HUES6 (cell line): ENCODE data around the gene URI1.

Experiments used
- H3K27ac ChIP-seq: 2 replicates; pipeline ENCODE4 v1.7.0; 2013; ENCODE audit warnings: low read depth, mild to moderate bottlenecking, low read length, inconsistent platforms
- H3K27me3 ChIP-seq: 2 replicates; pipeline ENCODE4 v1.6.1; 2013; ENCODE audit warnings: low read length; ENCODE audit not compliant: control insufficient read depth, insufficient read depth
- H3K36me3 ChIP-seq: 2 replicates; pipeline ENCODE4 v1.6.1; 2013; ENCODE audit warnings: low read length; ENCODE audit not compliant: control insufficient read depth, insufficient read depth
- H3K4me1 ChIP-seq: 2 replicates; pipeline ENCODE4 v1.6.1; 2013; ENCODE audit warnings: low read length; ENCODE audit not compliant: control insufficient read depth, insufficient read depth
- H3K4me3 ChIP-seq: 2 replicates; pipeline ENCODE4 v1.5.1; 2013; ENCODE audit warnings: low read depth, low read length
- H3K9ac ChIP-seq: one replicate; pipeline ENCODE4 v1.6.1; 2013; ENCODE audit warnings: mild to moderate bottlenecking, low read length
- H3K9me3 ChIP-seq: 2 replicates; pipeline ENCODE4 v1.6.1; 2013; ENCODE audit warnings: low read depth, low read length; ENCODE audit not compliant: control insufficient read depth, insufficient read depth

URI1 gene

DNA sequence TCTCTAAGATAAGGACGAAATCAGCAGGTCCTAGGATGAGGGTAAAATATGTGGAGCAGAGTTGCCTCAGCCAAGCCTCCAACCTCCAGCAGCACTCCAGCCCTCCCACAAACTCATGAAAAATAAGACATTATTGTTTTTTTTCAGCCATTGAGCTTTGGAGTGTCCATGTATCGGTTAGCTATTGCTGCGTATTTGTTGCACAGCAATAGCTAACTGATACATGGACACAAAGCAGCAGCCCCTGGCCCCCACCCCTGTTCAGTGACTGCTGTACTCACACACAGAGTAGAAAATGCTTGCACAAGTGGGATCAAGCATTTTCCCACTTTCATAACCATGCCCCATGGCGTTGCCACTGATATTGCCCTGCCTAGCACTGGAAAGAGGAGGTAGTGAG lies 19.1 kb upstream of the URI1 start:
- Histone ChIP-seq H3K4me3 (no peak overlapping the region), H3K27ac (no peak overlapping the region), H3K27me3 (no peaks in the 10 kb centered on the region), H3K4me1 (peaks cover 2% of the 10 kb centered on the region), H3K36me3 (no peaks in the 10 kb centered on the region), H3K9me3 (no peaks in the 10 kb centered on the region), H3K9ac (no peak overlapping the region)

DNA sequence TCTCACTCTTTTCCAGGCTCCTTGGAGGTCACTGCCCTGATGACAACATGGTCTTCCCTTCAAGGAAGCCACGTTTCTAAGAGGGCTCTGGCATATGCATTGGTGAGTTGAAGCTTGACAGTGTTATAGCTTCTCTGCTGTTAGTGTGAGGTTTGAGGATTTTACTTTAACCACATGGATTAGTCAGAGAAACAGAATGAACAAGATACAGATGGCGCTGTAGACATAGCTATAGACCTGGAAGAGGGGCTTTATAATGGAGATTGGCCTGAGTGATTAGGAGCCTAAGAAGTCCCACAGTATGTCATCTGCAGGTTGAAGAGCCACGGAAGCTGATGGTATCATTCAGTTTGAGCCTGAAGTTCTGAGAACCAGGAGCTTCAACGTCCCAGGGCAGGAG lies 18.4 kb upstream of the URI1 start:
- H3K27me3 ChIP-seq = no peaks in the 10 kb centered on the region
- H3K27ac ChIP-seq = no peak overlapping the region
- no peak overlapping the region for H3K4me3 ChIP-seq
- no peaks in the 10 kb centered on the region for H3K9me3 ChIP-seq
- no peaks in the 10 kb centered on the region for H3K36me3 ChIP-seq
- peaks cover 8% of the 10 kb centered on the region for H3K4me1 ChIP-seq
- H3K9ac ChIP-seq = no peak overlapping the region

DNA sequence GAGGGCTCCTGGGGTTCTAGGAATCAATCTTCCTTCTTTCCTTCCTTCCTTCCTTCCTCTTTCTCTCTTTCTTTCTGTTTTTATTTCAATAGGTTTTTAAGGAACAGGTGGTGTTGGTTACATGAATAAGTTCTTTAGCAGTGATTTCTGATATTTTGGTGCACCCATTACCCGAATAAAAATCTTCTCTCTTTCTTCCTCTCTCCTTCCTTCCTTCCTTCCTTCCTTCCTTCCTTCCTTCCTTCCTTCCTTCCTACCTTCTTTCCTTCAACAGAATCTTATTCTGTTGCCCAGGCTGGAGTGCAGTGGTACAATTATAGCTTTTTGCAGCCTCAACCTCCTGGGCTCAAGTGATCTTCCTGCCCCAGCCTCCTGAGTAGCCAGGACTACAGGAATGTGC lies 16.0 kb upstream of the URI1 start:
- no peak overlapping the region for H3K9ac ChIP-seq
- peaks cover 8% of the 10 kb centered on the region for H3K4me1 ChIP-seq
- H3K4me3 ChIP-seq = no peak overlapping the region

DNA sequence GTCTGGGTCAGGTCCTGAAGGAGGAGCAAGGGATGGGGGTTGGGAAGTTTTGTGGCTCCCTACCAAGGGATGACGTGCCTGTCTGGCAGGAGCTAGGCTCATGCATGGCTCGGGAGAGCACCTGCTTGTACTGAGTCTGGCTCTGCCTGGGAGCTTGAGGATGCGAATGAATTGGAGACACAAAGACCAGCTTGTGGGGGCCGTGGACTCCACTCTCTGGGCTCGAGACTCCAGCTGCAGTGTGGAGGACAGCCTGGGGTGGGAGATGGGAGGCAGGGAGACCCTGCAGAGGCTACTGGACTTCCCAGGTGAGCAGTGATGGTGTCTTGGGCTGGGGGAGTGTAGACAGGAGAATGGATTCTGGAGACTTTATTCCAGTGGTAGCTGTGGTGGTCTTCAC lies 15.2 kb upstream of the URI1 start:
- Histone ChIP-seq H3K9me3 (no peaks in the 10 kb centered on the region), H3K27me3 (no peaks in the 10 kb centered on the region; the same call in 1 of the 2 replicates), H3K27ac (no peak overlapping the region), H3K4me3 (no peak overlapping the region), H3K4me1 (peaks cover 8% of the 10 kb centered on the region), H3K36me3 (no peaks in the 10 kb centered on the region), H3K9ac (no peak overlapping the region)

More for the DNA sequence above, 16.0 kb upstream of the URI1 start:
- H3K27ac ChIP-seq = no peak overlapping the region
- H3K27me3 ChIP-seq = no peaks in the 10 kb centered on the region
- no peaks in the 10 kb centered on the region for H3K36me3 ChIP-seq
- no peaks in the 10 kb centered on the region for H3K9me3 ChIP-seq

DNA sequence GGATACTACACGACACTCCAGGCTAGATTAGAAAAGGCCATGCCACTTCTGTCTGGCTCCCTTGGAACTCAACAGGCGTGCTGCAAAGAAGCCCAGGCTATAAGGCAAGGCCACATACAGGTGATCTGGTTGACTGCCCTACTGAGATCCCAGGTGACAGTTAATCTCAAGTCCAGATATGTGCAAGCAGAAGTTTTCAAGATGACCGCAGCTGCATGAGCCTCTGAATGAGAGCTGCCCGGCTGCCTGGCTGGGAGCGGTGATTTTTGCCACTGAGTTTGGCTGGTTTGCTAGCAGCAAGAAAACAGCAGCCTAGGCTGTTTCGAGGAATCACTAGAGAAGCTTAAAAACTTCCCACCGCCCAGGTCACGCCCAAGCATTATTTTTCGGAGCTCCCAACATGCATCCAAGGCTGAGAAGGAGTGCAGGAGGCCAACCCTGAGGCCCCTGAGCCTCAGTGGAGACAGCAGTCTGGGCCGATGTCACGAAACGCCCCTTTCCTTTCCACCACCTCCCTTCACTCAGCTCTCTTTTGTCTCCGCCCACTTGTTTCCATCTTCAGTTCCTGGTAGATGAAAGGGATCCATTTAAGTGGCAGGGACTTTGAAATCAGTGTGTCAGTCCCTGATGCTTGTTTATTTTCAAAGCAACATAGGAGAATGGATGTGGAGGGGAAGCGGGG lies 14.0 kb upstream of the URI1 start:
- Histone ChIP-seq H3K4me3 (no peak overlapping the region), H3K36me3 (no peaks in the 10 kb centered on the region), H3K4me1 (peaks cover 8% of the 10 kb centered on the region), H3K9me3 (no peaks in the 10 kb centered on the region), H3K9ac (peak overlapping the region; percentile 27), H3K27ac (no peak overlapping the region), H3K27me3 (no peaks in the 10 kb centered on the region; the same call in 1 of the 2 replicates)

DNA sequence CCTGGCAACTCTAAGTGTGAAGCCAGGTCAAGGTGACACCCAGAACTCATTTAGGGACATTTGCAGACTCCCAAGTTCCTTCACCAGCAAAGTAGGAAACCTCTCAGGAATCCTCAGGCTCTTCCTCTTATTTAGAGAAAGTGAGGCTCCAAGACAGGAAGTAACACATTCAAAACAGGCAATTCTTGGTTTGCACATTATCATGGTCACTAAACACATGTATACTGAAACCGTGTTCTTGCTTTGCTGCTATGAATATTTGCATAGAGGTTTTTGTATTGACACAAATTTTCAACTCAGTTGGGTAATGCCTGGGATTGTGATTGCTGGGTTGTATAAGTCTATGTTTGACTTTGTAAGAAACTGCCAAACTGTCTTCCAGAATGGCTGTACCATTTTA lies 13.2 kb upstream of the URI1 start:
- Histone ChIP-seq H3K4me1 (peaks cover 8% of the 10 kb centered on the region), H3K27me3 (no peaks in the 10 kb centered on the region; the same call in 1 of the 2 replicates), H3K9me3 (no peaks in the 10 kb centered on the region), H3K36me3 (no peaks in the 10 kb centered on the region), H3K9ac (no peak overlapping the region), H3K27ac (no peak overlapping the region), H3K4me3 (no peak overlapping the region)

DNA sequence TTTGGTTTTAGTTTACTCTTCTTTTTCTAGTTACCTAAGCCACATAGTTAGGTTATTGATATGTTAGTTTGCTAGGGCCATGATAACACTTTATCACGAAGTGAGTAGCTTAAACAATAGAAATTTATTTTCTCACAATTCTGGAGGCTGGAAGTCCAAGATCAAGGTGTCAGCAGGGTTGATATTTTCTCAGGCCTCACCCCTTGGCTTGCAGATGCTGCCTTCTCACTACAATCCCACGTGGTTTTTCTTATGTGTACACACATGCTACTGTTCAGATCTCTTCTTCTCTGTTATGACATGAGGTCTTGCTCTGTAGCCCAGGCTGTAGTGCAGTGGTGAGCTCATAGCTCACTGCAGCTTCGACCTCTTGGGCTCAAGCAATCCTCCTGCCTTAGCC lies 7.8 kb upstream of the URI1 start:
- H3K27ac ChIP-seq = no peak overlapping the region
- no peak overlapping the region for H3K4me3 ChIP-seq
- H3K4me1 ChIP-seq = no peaks in the 10 kb centered on the region

DNA sequence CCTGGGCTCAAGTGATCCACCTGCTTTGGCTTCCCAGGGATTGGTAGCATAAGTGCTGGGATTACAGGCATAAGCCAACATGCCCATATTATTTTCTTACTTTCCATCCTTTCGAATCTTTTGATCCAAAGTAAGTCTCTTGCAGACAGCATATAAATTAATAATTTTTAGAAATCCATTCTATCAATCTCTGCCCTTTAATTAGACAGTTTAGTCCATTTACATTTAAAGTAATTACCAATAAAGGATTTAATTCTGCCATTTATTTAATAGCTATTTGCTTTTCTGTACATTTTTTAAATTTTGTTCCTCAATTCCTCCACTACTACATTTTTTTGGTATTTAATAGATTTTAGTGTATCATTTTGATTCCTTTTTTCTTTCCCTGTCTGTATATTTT lies 7.3 kb upstream of the URI1 start:
- Histone ChIP-seq H3K4me3 (no peak overlapping the region), H3K9me3 (peaks cover 24% of the 10 kb centered on the region; the same call in 1 of the 2 replicates), H3K36me3 (no peaks in the 10 kb centered on the region), H3K27me3 (peaks cover 2% of the 10 kb centered on the region; the same call in 1 of the 2 replicates), H3K27ac (no peak overlapping the region), H3K4me1 (no peaks in the 10 kb centered on the region), H3K9ac (no peak overlapping the region)

More for the DNA sequence above, 7.8 kb upstream of the URI1 start:
- Histone ChIP-seq H3K27me3 (no peaks in the 10 kb centered on the region; the same call in 1 of the 2 replicates), H3K36me3 (no peaks in the 10 kb centered on the region), H3K9ac (no peak overlapping the region), H3K9me3 (peaks cover 24% of the 10 kb centered on the region; the same call in 1 of the 2 replicates)

DNA sequence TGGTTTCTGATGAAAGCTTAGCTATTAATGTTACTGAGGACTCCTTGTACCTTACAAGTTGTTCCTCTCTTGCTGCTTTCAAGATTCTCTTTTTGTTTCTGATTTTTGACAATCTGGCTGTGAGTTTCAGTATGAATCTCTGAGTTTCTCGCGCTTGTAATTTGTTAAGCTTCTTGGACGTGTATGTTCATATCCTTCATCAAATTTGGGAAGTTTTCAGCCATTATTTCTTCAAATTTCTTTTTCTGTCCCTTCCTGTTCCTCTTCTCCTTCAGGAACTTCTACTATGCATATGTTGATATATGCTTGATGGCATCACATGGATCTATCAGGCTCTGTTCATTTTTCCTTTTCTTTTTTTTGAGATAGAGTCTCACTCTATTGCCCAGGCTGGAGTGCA lies 5.6 kb upstream of the URI1 start:
- no peak overlapping the region for H3K4me3 ChIP-seq
- H3K27ac ChIP-seq = no peak overlapping the region
- peaks cover 24% of the 10 kb centered on the region; the same call in 1 of the 2 replicates for H3K9me3 ChIP-seq
- peaks cover 15% of the 10 kb centered on the region for H3K27me3 ChIP-seq
- H3K9ac ChIP-seq = no peak overlapping the region
- H3K36me3 ChIP-seq = no peaks in the 10 kb centered on the region
- H3K4me1 ChIP-seq = no peaks in the 10 kb centered on the region

DNA sequence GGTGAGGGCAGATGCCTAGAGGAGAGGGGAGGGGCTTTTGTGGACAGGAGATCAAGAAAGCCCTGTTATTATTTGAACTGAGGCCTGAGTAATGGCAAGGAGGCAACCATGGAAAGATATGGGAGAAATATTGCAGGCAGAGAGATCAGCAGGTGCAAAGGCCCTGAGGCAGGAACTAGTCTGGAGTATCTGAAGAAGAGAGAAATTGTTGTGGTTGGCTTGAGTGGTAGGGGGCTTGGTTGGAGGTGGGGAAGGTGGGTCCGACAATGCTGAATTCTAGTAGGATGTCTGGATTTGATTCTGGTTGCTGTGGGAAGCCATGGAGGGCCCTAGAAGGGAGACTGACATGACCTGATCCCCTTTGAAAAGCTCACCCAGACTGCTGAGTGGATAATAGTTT lies 2.4 kb upstream of the URI1 start:
- H3K36me3 ChIP-seq = no peaks in the 10 kb centered on the region
- H3K4me1 ChIP-seq = no peaks in the 10 kb centered on the region
- H3K27me3 ChIP-seq = peaks cover 16% of the 10 kb centered on the region
- H3K9ac ChIP-seq = no peak overlapping the region
- H3K9me3 ChIP-seq = peaks cover 18% of the 10 kb centered on the region; the same call in 1 of the 2 replicates
- H3K27ac ChIP-seq = no peak overlapping the region
- no peak overlapping the region for H3K4me3 ChIP-seq

DNA sequence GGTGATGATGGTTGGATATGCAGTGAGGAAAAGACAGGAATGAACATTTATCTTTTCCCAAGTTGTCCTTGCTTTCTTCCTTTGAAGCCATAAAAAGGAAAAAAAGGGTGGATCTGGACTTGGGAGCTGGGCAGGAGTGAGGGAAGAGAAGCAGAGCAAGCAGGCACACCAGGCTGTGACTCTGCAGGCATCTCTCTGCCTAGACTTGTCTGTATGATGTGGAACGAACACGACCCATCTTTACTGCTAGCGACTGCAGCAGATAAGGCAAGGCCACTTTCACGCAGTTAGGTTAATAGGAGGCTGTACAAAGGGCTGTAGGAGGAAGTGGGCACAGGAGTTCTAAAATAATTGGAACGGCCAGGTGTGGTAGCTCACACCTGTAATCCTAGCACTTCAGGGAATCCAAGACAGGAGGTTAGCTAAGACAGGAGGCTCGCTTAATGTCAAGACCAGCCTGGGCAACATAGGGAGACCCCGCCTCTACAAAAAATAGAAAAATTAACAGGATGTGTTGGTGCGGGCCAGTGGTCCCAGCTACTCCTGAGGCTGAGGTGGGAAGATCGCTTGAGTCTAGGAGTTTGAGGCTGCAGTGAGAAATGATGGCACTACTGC lies 961 bp upstream of the URI1 start:
- Histone ChIP-seq H3K27me3 (peaks cover 16% of the 10 kb centered on the region), H3K4me3 (no peak overlapping the region), H3K4me1 (no peaks in the 10 kb centered on the region), H3K27ac (no peak overlapping the region), H3K9ac (no peak overlapping the region), H3K9me3 (peaks cover 17% of the 10 kb centered on the region; the same call in 1 of the 2 replicates), H3K36me3 (no peaks in the 10 kb centered on the region)
